Effector memory CD4-positive, alpha-beta T cell (primary cell): ENCODE data around the gene ALOXE3.

ENCODE experiments used
- DNase-seq, 3 donors: peaks; one replicate each; pipeline ENCODE4 v3.0.0-alpha.2; 2020
- H3K27ac ChIP-seq: 2 replicates; pipeline ENCODE4 v1.7.0; 2013; ENCODE audit warnings: mild to moderate bottlenecking, low read length, moderate library complexity; ENCODE audit not compliant: insufficient read depth, poor library complexity, severe bottlenecking
- H3K27me3 ChIP-seq: replicated peaks from 2 replicates; pipeline ENCODE4 v1.7.0; 2013; ENCODE audit warnings: mild to moderate bottlenecking, low read length; ENCODE audit not compliant: insufficient read depth, control insufficient read depth, poor library complexity, severe bottlenecking
- H3K36me3 ChIP-seq: 2 replicates; pipeline ENCODE4 v1.7.0; 2013; ENCODE audit warnings: mild to moderate bottlenecking, low read length, moderate library complexity; ENCODE audit not compliant: control insufficient read depth, insufficient read depth
- H3K4me1 ChIP-seq: 2 replicates; pipeline ENCODE4 v1.7.0; 2013; ENCODE audit warnings: low read length, mild to moderate bottlenecking; ENCODE audit not compliant: control insufficient read depth, insufficient read depth, poor library complexity, severe bottlenecking
- H3K4me3 ChIP-seq: 2 replicates; pipeline ENCODE4 v1.7.0; 2013; ENCODE audit warnings: low read length, low read depth, mild to moderate bottlenecking; ENCODE audit not compliant: insufficient read depth, poor library complexity, severe bottlenecking
- H3K9me3 ChIP-seq: 2 replicates; pipeline ENCODE4 v1.7.0; 2013; ENCODE audit warnings: mild to moderate bottlenecking, low read length, moderate library complexity; ENCODE audit not compliant: control insufficient read depth

ALOXE3 gene

DNA sequence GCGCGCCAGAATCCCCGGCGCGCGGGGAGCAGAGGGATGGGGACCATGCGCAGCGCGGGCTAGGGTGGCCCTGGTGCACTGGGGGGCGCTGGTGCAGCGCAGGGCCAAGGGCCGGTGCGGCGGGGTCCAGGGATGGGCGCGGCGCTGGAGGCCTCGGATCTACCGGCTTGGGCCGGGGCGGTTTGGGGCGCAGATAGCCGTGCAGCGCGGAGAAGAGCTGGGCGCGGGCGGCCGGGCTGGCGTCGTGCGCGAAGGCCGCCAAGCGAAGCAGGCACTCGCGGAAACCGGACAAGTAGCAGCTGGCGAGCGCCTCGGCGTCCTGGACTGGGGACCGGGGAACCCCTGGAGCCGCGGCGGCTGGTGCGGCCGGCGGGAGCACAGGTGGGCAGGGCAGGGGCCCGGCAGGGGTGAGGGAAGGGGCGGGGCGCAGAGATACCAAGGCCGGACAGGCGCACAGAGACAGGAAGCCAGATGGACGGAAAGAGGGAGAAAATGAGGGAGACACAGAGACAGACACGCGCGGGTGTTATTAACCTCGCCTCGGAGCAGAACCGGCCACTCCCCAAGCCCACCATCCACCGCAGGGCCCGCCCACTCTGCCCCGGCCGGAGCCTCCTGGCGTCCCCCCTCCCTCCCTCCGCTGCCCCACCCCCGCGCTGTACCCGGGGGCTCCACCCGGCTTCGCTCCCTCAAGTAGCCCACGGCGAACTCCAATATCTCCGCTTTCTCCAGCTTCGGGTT, 3.5 kb upstream of the ALOXE3 start:
- peak overlapping the region; percentile 62 for H3K4me3 ChIP-seq

DNA sequence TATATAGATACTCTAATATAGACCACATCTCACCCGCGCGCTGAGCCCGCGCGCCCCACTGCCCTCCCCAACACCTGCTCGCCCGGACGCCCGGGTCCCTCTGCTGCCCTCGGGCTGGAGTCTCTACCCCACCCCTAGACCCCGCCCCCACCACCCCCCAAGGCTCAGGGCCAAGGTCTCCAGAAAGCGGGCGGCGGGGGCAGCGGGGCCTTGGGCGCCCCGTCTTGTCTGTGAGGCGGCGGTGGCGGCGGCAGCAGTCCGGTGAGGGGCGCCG, 3.0 kb upstream of the ALOXE3 start:
- Histone ChIP-seq H3K36me3 (no peaks in the 10 kb centered on the region), H3K9me3 (no peaks in the 10 kb centered on the region), H3K27me3 (no peaks in the 10 kb centered on the region), H3K4me1 (peaks cover 64% of the 10 kb centered on the region), H3K27ac (no peak overlapping the region), H3K4me3 (peak overlapping the region; percentile 62)
- no peak for DNase-seq

More for the DNA sequence above, 3.5 kb upstream of the ALOXE3 start:
- Histone ChIP-seq H3K27me3 (no peaks in the 10 kb centered on the region), H3K36me3 (no peaks in the 10 kb centered on the region), H3K4me1 (peaks cover 68% of the 10 kb centered on the region), H3K9me3 (no peaks in the 10 kb centered on the region), H3K27ac (no peak overlapping the region)
- no peak for DNase-seq

DNA sequence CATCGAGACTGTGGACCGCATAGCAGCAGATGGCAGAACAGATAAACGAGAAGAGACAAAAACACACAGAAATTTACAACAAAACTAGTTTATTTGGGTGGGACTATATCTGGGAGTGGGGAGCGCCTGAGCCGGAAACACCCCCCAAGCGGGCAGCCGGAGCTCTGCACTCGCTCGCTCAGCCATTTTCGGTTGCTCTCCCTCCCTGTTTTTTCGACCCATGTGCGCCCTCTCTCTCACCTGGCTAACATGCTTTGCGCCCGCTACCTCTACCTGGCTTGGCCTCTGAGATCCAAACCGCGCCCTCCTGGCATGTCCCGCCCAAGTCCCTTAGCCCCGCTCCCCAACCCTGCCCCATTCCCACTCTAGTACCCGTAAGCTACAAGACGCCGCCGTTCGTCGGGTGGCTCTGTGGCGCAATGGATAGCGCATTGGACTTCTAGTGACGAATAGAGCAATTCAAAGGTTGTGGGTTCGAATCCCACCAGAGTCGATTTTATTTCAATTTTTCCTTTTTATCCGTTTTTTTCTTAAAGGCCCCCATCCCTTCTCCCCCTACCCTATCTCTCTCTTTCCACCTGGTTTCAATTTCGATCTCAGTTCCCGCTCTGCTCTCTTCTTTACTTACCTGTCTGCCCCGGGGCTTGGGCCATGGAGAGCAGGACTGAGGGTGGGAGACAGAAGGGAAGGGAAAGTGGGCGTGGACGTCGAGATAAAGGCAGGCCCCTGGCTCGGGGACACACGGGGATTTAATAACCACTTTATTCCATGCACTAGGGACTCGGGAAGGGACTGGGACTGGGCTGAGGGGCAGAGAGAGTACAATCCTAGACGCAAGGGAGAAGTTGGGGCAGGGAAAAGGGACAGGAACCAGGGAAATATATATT, 2.4 kb upstream of the ALOXE3 start:
- Histone ChIP-seq H3K27me3 (peaks cover 4% of the 10 kb centered on the region), H3K4me3 (peak overlapping the region; percentile 50), H3K36me3 (no peaks in the 10 kb centered on the region), H3K9me3 (no peaks in the 10 kb centered on the region), H3K27ac (no peak overlapping the region), H3K4me1 (peaks cover 61% of the 10 kb centered on the region)
- DNase-seq: peak; percentile 44 to 47 (median 45)

GRCh38 chr17:8119581-8120519, 1.5 kb upstream of the ALOXE3 start:
- H3K36me3 ChIP-seq: no peaks in the 10 kb centered on the region
- DNase-seq: peak; percentile 55 to 67 (median 66)
- H3K4me1 ChIP-seq: peaks cover 53% of the 10 kb centered on the region
- no peaks in the 10 kb centered on the region for H3K9me3 ChIP-seq
- peak overlapping the region; percentile 67 for H3K4me3 ChIP-seq
- H3K27me3 ChIP-seq: peaks cover 6% of the 10 kb centered on the region
- peak overlapping the region; percentile 64 for H3K27ac ChIP-seq

DNA sequence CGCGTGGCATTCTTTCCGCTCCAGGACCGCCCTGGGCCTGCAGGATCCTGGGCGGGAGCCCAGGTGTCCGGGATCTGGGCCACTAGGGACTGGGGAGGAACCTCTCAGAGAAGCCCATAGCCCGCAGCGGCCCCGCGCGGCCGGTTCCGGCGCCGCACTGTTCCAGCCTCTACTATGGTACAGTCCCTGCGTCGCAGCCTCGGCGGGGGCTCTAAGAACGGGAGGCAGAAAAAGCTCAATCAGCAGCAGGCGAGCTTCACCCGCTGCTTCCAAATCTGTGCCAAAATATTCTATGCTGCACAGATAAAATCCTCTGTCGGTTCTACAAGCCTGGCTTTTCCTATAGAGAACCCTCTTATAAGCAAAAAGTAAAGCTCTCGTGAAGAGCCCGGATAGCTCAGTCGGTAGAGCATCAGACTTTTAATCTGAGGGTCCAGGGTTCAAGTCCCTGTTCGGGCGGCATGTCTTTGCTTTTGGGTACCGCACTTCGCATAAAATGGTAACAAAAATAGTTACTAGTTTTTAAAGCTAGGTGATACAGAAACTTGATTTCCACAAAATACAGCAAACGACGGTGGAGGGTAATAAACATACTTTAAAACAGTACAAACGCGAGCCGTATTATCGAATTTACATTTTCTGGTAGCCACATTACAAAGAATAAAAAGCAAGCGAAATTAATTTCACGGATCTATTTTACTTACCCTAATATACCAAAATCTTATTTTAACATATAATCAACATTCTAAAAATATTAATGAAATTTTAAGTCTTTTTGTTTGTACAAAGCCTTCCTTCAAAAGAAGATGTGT, 661 bp upstream of the ALOXE3 start:
- Histone ChIP-seq H3K9me3 (no peaks in the 10 kb centered on the region), H3K4me1 (peaks cover 45% of the 10 kb centered on the region), H3K4me3 (peak overlapping the region; percentile 67), H3K27ac (peak overlapping the region; percentile 64), H3K36me3 (no peaks in the 10 kb centered on the region), H3K27me3 (peaks cover 6% of the 10 kb centered on the region)
- peak; percentile 68 to 82 (median 73) for DNase-seq

DNA sequence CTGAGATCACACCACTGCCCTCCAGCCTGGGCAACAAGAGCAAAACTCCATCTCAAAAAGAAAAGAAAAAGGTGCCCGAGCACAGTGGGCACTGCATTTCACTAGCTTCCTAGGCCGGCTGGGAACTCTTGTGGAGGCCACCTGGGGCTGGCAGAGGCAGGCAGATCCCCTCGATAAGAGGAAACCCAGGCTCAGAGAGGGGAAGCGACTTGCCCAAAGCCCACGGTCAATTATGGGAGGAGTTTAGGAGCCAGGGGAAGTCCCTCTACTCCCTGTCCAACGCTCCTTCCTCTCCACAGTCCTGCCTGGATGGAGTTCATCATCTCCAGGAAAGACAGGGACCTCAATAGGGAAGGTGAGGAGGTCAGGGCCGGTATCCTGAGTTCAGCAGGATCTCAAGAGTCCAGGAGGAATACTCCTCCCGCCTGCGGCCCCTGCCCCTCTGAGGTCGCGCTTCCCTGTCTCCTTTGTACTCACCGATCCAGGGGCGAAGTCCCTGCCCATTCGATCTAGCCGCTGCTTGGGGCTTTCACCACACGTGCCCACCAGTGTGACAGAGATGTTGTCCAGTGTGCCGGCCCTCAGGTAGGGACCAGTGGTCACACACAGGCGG, 841 bp downstream of the ALOXE3 start:
- Histone ChIP-seq H3K4me3 (peak overlapping the region; percentile 67), H3K36me3 (no peaks in the 10 kb centered on the region), H3K27ac (no peak overlapping the region), H3K27me3 (peaks cover 6% of the 10 kb centered on the region), H3K4me1 (peaks cover 30% of the 10 kb centered on the region), H3K9me3 (no peaks in the 10 kb centered on the region)
- DNase-seq: no peak

GRCh38 chr17:8116776-8117175, 1.5 kb downstream of the ALOXE3 start:
- no peak overlapping the region for H3K4me3 ChIP-seq
- H3K36me3 ChIP-seq: no peaks in the 10 kb centered on the region
- no peaks in the 10 kb centered on the region for H3K9me3 ChIP-seq
- no peak overlapping the region for H3K27ac ChIP-seq
- H3K4me1 ChIP-seq: peaks cover 23% of the 10 kb centered on the region
- H3K27me3 ChIP-seq: peaks cover 12% of the 10 kb centered on the region
- DNase-seq: no peak

GRCh38 chr17:8110907-8111306, 7.4 kb downstream of the ALOXE3 start:
- Histone ChIP-seq H3K27me3 (peaks cover 10% of the 10 kb centered on the region), H3K27ac (no peak overlapping the region), H3K36me3 (no peaks in the 10 kb centered on the region), H3K9me3 (no peaks in the 10 kb centered on the region), H3K4me1 (peaks cover 5% of the 10 kb centered on the region), H3K4me3 (no peak overlapping the region)
- DNase-seq: no peak

DNA sequence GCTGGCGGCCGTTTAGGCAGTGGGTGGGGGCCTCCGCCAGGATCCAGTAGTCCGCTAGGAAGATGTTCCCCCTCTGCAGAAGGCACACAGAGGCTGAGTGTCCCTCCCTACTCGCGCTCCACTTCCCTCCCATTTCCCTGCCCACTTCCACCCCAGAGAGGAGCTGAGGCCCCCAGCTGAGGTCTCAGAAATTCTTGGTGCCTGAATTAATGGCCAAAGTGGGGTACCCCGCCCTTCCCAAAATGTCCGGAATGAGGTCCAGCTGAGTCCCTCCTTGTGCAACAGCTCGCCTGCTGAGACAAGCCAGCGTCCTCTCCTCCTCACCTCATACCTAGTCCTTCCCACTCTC, 7.9 kb downstream of the ALOXE3 start:
- Histone ChIP-seq H3K36me3 (no peaks in the 10 kb centered on the region), H3K9me3 (no peaks in the 10 kb centered on the region), H3K27me3 (peaks cover 7% of the 10 kb centered on the region), H3K27ac (no peak overlapping the region), H3K4me3 (peak overlapping the region; percentile 64), H3K4me1 (peaks cover 5% of the 10 kb centered on the region)
- DNase-seq: no peak
